ENCODE results near the gene RHPN2. TPM values are rescaled to one million over a fixed set of nuclear protein-coding genes. Genes with fewer than 3 reads are reported as not detected.
A peak's percentile ranks its signal among the peaks of the same experiment; 100 is the strongest.
"Not testable (repeated sequence)": the region's sequence is repeated elsewhere in the genome, so short reads cannot be mapped to it uniquely, and the experiment has no call there.

The RHPN2 gene
- total RNA-seq, 2 donors from 2014 or later, result not detected

DNA sequence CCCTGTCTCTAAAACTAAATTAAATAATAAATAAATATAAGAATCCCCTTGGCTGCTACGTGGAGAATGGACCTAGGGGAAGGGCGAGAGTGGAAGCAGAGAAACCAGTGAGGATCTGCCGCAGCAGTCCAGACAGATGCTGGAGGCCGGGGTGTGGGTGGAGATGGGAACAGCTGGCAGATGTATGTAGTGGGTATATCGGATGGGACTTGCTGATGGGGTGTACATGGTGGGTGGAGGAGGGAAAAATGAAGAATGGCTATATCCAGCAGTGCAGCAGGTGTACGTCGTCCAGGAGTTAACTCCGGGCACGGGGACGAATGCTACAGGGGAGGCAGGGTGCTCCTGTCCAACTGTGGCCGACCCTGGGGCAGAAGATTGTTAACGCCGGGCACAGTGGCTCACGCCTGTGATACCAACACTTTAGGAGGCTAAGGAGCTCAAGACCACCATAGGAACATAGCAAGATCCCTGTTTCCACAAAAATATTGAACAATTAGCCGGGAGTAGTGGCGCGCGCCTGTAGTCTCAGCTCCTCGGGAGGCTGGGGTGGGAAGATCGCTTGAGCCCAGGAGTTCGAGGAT is 93.6 kb downstream of the RHPN2 start:
- peak overlapping the region; percentile 99 for H3K4me3 Mint-ChIP-seq
- H3K9me3 ChIP-seq (ENCODE audit: control insufficient read depth, low read length, poor library complexity, severe bottlenecking), result no peaks in the 10 kb centered on the region
- DNase-seq (no peak), ATAC-seq (no peak)
- H3K4me1 Mint-ChIP-seq, result peaks cover 22% of the 10 kb centered on the region
- H3K36me3 Mint-ChIP-seq (ENCODE audit: low read depth), result peaks cover 3% of the 10 kb centered on the region
- no peaks in the 10 kb centered on the region for H3K27me3 Mint-ChIP-seq
- peak overlapping the region; percentile 96 for H3K27ac Mint-ChIP-seq

DNA sequence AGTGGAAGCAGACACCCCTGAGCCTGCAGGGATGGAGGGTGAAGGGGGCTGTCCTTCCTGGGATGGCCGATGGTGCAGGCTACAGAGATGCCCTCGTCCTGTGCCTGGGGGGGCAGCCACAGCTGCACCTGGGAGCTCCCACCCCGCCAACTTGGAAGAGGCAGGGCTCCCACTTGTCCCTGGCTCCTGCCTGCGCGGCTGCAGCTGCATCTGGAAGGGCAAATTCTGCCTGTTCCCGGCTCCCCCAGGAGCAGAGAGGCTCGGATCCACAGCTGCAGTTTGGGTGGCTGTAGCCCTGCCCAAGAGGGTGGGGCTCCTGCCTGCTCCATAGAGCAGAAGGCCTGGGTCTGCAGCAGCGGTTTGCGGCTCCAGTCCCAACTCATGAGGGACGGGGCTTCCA is 95.1 kb downstream of the RHPN2 start:
- no peak for DNase-seq
- H3K4me3 Mint-ChIP-seq, result peak overlapping the region; percentile 9

DNA sequence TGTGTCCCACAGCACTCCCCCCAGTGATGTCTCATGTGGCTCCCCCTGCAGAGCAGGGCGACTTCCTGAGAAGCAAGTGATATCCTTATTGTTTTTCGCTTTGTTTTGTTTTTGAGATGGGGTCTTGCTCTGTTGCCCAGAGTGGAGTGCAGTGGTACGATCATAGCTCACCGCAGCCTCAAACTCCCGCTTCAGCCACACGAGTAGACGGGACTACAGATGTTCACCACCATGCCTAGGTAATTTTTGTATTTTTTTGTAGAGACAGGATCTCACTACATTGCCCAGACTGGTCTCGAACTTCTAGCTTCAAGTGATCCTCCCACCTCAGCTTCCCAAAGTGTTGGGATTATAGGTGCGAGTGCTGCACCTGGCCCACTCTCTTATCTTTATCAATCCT is 97.9 kb downstream of the RHPN2 start:
- no peaks in the 10 kb centered on the region for H3K27me3 Mint-ChIP-seq
- H3K4me3 Mint-ChIP-seq, result no peak overlapping the region
- DNase-seq (no peak), ATAC-seq (no peak)
- peaks cover 18% of the 10 kb centered on the region for H3K4me1 Mint-ChIP-seq
- H3K9me3 ChIP-seq (ENCODE audit: control insufficient read depth, low read length, poor library complexity, severe bottlenecking), result no peaks in the 10 kb centered on the region
- H3K36me3 Mint-ChIP-seq (ENCODE audit: low read depth), result peaks cover 5% of the 10 kb centered on the region
- H3K27ac Mint-ChIP-seq, result no peak overlapping the region

More for the DNA sequence above, 95.1 kb downstream of the RHPN2 start:
- Mint-ChIP-seq H3K27me3 (no peaks in the 10 kb centered on the region), H3K27ac (no peak overlapping the region), H3K36me3 (ENCODE audit: low read depth) (peaks cover 3% of the 10 kb centered on the region), H3K4me1 (peaks cover 20% of the 10 kb centered on the region)
- H3K9me3 ChIP-seq (ENCODE audit: control insufficient read depth, low read length, poor library complexity, severe bottlenecking), result no peaks in the 10 kb centered on the region
- ATAC-seq, result no peak

DNA sequence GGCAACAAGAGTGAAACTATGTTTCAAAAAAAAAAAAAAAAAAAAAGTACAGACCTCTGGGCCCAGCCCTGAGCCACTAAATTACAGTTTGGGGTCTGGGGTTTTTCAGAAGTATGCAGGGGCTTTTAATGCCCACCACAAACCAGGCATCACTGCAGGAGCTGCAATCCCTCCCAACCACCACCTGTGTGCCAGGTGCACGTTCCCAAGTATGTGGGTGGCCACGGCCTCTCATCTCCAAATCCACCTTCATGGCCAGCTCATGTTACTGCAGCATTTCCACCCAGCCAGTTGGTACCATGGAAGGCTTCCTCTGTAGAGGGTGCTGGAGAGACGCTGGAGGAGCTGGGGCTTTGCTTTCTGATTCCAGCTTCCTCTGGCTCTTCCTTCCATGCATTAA is 119.4 kb downstream of the RHPN2 start:
- peaks cover 10% of the 10 kb centered on the region for H3K4me1 Mint-ChIP-seq
- no peak overlapping the region for H3K27ac Mint-ChIP-seq
- H3K27me3 Mint-ChIP-seq, result no peaks in the 10 kb centered on the region
- peaks cover 18% of the 10 kb centered on the region for H3K36me3 Mint-ChIP-seq (ENCODE audit: low read depth)
- ATAC-seq (no peak), DNase-seq (no peak)
- no peak overlapping the region for H3K4me3 Mint-ChIP-seq
- H3K9me3 ChIP-seq (ENCODE audit: control insufficient read depth, low read length, poor library complexity, severe bottlenecking), result no peaks in the 10 kb centered on the region

DNA sequence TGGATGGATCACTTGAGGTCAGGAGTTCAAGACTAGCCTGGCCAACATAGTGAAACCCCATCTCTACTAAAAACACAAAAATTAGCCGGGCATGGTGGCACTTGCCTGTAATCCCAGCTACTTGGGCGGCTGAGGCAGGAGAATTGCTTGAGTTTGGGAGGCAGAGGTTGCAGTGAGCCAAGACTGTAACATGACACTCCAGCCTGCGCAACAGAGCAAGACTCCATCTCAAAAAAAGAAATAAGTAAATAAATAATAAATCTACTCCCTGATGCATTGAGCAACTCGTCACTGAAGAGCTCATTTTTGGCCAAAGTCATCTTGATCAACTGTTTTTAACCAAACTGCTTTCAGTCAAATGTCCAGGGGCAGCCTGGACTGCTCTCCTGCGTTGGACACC is 123.4 kb downstream of the RHPN2 start:
- H3K27ac Mint-ChIP-seq, H3K27me3 Mint-ChIP-seq, DNase-seq: not testable (repeated sequence)

DNA sequence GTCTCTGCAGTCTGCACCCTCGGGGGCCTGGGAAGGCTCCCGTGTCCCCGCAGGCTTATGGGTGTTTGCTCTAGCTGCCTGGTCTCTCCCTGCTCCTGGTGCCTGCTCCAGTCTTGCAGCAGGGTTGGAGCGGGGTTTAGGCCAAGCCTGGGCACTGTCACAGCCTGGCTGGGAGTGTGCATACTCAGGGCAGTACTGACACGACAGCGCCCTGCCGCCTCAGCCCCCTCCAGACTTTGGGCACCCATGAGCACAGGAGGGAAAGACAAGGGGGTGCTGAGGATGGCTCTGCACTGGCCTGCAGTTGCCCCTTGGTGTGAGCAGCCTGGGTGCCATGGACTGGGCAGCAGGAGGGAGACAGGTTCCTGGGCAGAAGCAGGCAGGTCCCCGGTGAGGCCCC is 128.6 kb downstream of the RHPN2 start:
- H3K9me3 ChIP-seq (ENCODE audit: control insufficient read depth, low read length, poor library complexity, severe bottlenecking), result no peaks in the 10 kb centered on the region
- DNase-seq (no peak), ATAC-seq (no peak)

More for the DNA sequence above, 123.4 kb downstream of the RHPN2 start:
- H3K36me3 Mint-ChIP-seq (ENCODE audit: low read depth), result peaks cover 17% of the 10 kb centered on the region
- H3K4me1 Mint-ChIP-seq; ATAC-seq; H3K4me3 Mint-ChIP-seq; H3K9me3 ChIP-seq (ENCODE audit: control insufficient read depth, low read length, poor library complexity, severe bottlenecking): not testable (repeated sequence)

DNA sequence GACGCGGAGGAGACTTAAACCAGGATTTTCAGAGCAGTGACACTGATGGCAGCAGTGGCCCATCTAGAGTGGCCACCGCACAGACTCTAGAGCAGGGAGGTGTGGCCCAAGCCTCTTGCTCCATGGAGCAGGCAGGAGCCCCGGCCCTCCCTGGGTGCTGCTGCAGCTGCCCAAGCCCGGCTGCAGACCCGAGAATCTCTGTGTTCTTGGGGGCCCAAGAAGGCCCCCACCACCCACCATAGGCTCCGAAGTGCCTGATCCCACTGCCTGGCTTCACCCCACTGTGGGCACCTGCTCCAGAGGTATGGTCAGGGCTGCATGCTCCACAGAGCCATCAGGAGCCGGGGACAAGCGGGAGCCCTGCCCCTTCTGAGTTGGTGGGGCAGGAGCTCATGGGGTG is 129.1 kb downstream of the RHPN2 start:
- Mint-ChIP-seq H3K4me3 (no peak overlapping the region), H3K36me3 (ENCODE audit: low read depth) (peaks cover 9% of the 10 kb centered on the region), H3K4me1 (peaks cover 3% of the 10 kb centered on the region), H3K27me3 (no peaks in the 10 kb centered on the region), H3K27ac (no peak overlapping the region)
- no peaks in the 10 kb centered on the region for H3K9me3 ChIP-seq (ENCODE audit: control insufficient read depth, low read length, poor library complexity, severe bottlenecking)
- DNase-seq (no peak), ATAC-seq (no peak)

More for the DNA sequence above, 128.6 kb downstream of the RHPN2 start:
- Mint-ChIP-seq H3K27me3 (no peaks in the 10 kb centered on the region), H3K27ac (no peak overlapping the region), H3K4me1 (peaks cover 3% of the 10 kb centered on the region), H3K4me3 (no peak overlapping the region), H3K36me3 (ENCODE audit: low read depth) (peaks cover 9% of the 10 kb centered on the region)

DNA sequence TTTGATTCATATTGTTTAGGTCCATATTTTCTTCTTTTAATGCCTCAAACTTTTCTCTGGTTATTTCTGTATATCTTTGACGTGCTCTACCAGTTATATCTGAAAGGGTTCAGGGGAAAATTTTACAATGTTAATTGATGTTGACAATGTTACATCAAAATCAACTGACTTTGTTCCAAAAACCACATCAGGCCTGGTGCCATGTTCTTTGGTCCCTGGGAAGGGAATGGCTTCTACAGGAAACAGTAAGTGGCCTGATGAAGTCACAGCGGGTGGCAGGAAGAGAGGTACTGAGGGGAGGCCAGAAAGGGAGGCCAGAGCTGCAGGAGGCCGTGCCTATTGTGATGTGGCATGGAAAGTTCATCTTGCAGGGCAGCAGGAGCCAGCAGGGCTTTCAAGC is 131.1 kb downstream of the RHPN2 start:
- H3K27me3 Mint-ChIP-seq, result no peaks in the 10 kb centered on the region
- no peaks in the 10 kb centered on the region for H3K4me1 Mint-ChIP-seq
- no peak overlapping the region for H3K4me3 Mint-ChIP-seq
- H3K27ac Mint-ChIP-seq, result no peak overlapping the region
- ATAC-seq (no peak), DNase-seq (no peak)
- no peaks in the 10 kb centered on the region for H3K9me3 ChIP-seq (ENCODE audit: control insufficient read depth, low read length, poor library complexity, severe bottlenecking)
- H3K36me3 Mint-ChIP-seq (ENCODE audit: low read depth), result peaks cover 8% of the 10 kb centered on the region

DNA sequence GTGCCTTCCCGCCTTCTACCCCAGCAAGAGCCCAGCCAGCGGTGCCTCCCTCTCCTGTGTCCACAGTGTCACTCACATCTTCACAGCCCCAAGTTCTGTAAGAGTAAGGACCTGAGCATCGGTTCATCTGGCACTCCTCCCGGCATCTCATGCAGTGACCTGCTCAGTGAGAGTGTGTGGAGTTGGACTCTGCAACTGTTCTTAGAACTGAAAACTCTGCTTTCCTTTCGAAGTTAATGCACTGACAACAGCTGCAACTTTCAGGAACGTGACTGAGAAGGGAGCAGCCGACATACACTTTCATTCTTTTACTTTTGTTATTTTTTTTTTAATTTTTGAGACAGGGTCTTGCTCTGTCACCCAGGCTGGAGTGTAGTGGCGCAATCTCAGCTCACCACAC is 134.1 kb downstream of the RHPN2 start:
- ATAC-seq (no peak), DNase-seq (no peak)
- Mint-ChIP-seq H3K4me1 (no peaks in the 10 kb centered on the region), H3K27ac (no peak overlapping the region), H3K27me3 (no peaks in the 10 kb centered on the region), H3K36me3 (ENCODE audit: low read depth) (peaks cover 6% of the 10 kb centered on the region), H3K4me3 (no peak overlapping the region)
- no peaks in the 10 kb centered on the region for H3K9me3 ChIP-seq (ENCODE audit: control insufficient read depth, low read length, poor library complexity, severe bottlenecking)

DNA sequence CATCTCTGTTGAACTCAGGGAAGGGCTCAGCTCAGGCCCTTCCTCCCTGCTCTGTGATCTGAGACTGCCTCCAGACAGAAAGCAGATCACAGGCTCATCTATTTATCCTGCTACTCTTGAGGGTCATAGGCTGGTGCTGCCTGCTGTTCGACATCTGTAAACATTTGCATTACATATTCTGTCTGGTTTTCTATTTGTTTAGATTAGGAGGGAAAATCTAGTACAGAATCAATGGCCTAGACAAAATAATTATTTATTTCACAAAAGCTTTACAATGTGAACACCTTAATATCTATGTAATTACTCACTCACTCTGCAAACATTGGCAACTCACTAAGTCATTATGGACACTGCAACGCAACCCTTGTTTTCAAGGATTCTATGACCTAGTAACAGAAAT is 135.9 kb downstream of the RHPN2 start:
- no peaks in the 10 kb centered on the region for H3K27me3 Mint-ChIP-seq
- no peak for ATAC-seq
- no peak for DNase-seq
- H3K4me1 Mint-ChIP-seq, result no peaks in the 10 kb centered on the region
- no peak overlapping the region for H3K4me3 Mint-ChIP-seq
- H3K9me3 ChIP-seq (ENCODE audit: control insufficient read depth, low read length, poor library complexity, severe bottlenecking), result no peaks in the 10 kb centered on the region
- H3K27ac Mint-ChIP-seq, result no peak overlapping the region
- H3K36me3 Mint-ChIP-seq (ENCODE audit: low read depth), result peaks cover 4% of the 10 kb centered on the region

Other genes with a start within 250 kb of the RHPN2 start
- under 1 TPM in 1 of 2 donors, not detected in 1; 0.30 TPM for gene SLC7A9, start 195.1 kb downstream of the RHPN2 start, total RNA-seq
- 1 to 10 TPM; 9.5 to 9.8 TPM for gene CEP89, start 92.9 kb downstream of the RHPN2 start, total RNA-seq
- 1 to 10 TPM; 2.1 to 2.2 TPM for gene FAAP24, start 92.6 kb downstream of the RHPN2 start, total RNA-seq
- gene GPATCH1, start 16.3 kb upstream of the RHPN2 start, total RNA-seq, result 1 to 10 TPM; 8.8 to 9.0 TPM
- gene WDR88, start 67.2 kb upstream of the RHPN2 start, total RNA-seq, result not detected
- under 1 TPM in 1 of 2 donors, not detected in 1; 0.52 TPM for gene LRP3, start 129.4 kb upstream of the RHPN2 start, total RNA-seq
- gene SLC7A10, start 161.0 kb upstream of the RHPN2 start, total RNA-seq, result not detected
- 1 to 10 TPM; 2.2 to 2.4 TPM for gene CEBPA, start 237.6 kb upstream of the RHPN2 start, total RNA-seq